C4-2B (cell line): Measurements from ENCODE around the gene DPEP2NB.
"Not testable (repeated sequence)": the region's sequence is repeated elsewhere in the genome, so short reads cannot be mapped to it uniquely, and the experiment has no call there.

ENCODE experiments used
- H3K27ac ChIP-seq: fragments of 450-650 bp; 2 replicates; pipeline ENCODE4 v1.5.1; 2017
- ZFX ChIP-seq: fragments of 450-650 bp; IDR thresholded peaks from 2 replicates; pipeline ENCODE4 v1.6.1; 2017
- TF ChIP-seq, protein P1 (sequence below): fragments of 450-650 bp; conservative IDR thresholded peaks from 2 replicates; pipeline ENCODE4 v1.5.1; 2017; ENCODE audit warnings: mild to moderate bottlenecking

DPEP2NB gene

DNA sequence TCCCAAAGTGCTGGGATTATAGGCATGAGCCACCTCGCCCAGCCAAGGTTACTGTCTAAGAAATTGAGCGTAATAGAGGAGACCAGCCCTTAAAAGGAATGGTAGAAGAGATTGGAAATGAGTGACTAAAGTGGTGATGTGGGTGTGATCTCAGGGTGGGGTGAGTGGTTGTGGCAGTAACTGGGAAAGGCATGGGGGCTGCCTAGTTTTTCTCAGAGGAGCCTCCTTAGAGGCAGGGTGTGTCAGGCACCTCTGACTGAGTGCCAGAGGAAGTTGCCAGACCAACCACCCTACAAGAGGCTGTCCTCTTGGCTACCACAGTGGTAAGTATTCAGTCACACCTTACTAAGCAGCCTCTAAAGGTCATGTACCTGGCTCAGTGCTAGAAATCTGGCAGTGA, 16.2 kb upstream of the DPEP2NB start:
- no peak overlapping the region for H3K27ac ChIP-seq
- TF ChIP-seq ZFX, result no peak
- TF ChIP-seq, protein P1, sequence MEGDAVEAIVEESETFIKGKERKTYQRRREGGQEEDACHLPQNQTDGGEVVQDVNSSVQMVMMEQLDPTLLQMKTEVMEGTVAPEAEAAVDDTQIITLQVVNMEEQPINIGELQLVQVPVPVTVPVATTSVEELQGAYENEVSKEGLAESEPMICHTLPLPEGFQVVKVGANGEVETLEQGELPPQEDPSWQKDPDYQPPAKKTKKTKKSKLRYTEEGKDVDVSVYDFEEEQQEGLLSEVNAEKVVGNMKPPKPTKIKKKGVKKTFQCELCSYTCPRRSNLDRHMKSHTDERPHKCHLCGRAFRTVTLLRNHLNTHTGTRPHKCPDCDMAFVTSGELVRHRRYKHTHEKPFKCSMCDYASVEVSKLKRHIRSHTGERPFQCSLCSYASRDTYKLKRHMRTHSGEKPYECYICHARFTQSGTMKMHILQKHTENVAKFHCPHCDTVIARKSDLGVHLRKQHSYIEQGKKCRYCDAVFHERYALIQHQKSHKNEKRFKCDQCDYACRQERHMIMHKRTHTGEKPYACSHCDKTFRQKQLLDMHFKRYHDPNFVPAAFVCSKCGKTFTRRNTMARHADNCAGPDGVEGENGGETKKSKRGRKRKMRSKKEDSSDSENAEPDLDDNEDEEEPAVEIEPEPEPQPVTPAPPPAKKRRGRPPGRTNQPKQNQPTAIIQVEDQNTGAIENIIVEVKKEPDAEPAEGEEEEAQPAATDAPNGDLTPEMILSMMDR, result no peak

- H3K27ac ChIP-seq, result not testable (repeated sequence)
These were observed 14.4 kb upstream of the DPEP2NB start for GRCh38 chr16:68030108-68030507.

GRCh38 chr16:68028996-68029395, 13.3 kb upstream of the DPEP2NB start:
- TF ChIP-seq, protein P1, result no peak
- TF ChIP-seq ZFX, result no peak
- no peak overlapping the region for H3K27ac ChIP-seq

DNA sequence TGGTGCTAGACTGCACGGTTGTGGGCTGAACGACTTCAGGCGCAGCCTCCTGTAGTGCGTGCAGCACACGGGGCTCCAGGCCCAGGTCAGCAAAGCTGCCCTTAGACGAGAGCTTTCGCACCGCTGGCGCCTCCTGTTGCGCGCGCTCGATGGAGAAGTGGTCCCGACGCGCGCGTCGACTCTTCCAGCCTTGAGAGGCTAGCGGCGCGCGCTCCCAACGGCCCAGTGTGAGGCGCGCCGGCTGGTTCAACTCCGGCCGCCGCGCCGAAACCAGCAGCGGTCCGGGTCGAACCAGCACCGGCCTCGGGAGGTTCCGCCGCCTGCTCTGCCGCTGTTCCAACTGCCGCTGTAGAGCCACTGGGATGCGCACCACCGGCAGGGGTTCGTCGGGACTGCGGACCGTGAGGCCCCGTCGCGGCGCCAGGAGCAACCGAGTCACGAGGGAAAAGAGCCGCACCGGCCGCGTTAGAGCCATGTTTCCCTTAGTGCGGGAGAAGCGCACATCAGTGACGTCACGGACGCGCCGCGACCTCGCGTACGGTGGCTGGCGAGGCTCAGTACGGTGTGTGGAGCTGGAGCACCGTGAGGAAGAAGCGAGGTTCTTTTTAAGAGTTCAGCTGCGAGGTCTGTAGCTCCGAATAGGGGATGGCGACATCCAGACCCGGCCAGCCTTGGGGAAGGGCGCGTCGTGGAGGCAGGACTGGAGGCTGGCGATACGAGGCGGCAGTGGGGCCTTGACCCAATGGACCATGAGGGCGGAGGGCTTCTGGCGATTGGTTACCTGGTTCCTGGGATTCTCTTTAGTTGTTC, 7.2 kb upstream of the DPEP2NB start, which contains the start of the genes DDX28 and DUS2:
DDX28 (minus strand) TSS at position 505 of the 810 bp plus-strand sequence; CDS start at position 475, 30 bp downstream.
DUS2 (plus strand) TSS at position 557 of the 810 bp plus-strand sequence. CDS start 14,740 bp downstream, outside the sequence.
- TF ChIP-seq, protein P1, result no peak
- peak; percentile 77 for TF ChIP-seq ZFX
- peak within 1 kb of the TSS; percentile 94 for H3K27ac ChIP-seq

GRCh38 chr16:68022278-68022727, 6.6 kb upstream of the DPEP2NB start:
- TF ChIP-seq, protein P1, result no peak
- peak overlapping the region; percentile 94 for H3K27ac ChIP-seq

DNA sequence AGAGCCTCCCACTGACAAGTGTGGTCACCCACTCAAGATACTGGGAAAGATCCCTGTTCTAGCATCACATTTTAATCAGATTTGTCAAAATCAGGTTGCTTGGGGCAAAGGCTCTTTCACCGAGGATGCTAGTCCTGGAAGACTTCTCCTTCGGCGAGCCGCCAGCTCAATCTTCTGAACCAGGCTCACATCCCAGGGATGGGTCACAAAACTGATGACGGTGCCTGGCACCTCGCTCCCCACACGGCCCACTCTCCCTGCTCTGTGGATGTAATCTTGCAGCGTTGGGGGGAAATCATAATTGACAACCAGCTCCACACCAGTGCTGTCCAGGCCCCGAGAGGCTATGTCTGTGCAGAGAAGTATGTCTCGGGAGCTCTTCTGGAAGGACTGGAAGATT, 5.8 kb upstream of the DPEP2NB start:
- H3K27ac ChIP-seq, result no peak overlapping the region
- TF ChIP-seq, protein P1, result no peak
- TF ChIP-seq ZFX, result no peak

- no peak overlapping the region for H3K27ac ChIP-seq
- TF ChIP-seq, protein P1, result no peak
- TF ChIP-seq ZFX, result no peak
These were observed 3.5 kb upstream of the DPEP2NB start for GRCh38 chr16:68019167-68019680.
